Measurements from ENCODE around the gene FBXO45. TPM values are rescaled to one million over a fixed set of nuclear protein-coding genes. Genes with fewer than 3 reads are reported as not detected.

FBXO45 gene
- total and polyA plus RNA-seq, 9 of the 15 experiments (the other 6 are each of a cell fraction or from before 2014, with no cell fraction given), result 15.2 to 52.8 (median 37.0) TPM

DNA sequence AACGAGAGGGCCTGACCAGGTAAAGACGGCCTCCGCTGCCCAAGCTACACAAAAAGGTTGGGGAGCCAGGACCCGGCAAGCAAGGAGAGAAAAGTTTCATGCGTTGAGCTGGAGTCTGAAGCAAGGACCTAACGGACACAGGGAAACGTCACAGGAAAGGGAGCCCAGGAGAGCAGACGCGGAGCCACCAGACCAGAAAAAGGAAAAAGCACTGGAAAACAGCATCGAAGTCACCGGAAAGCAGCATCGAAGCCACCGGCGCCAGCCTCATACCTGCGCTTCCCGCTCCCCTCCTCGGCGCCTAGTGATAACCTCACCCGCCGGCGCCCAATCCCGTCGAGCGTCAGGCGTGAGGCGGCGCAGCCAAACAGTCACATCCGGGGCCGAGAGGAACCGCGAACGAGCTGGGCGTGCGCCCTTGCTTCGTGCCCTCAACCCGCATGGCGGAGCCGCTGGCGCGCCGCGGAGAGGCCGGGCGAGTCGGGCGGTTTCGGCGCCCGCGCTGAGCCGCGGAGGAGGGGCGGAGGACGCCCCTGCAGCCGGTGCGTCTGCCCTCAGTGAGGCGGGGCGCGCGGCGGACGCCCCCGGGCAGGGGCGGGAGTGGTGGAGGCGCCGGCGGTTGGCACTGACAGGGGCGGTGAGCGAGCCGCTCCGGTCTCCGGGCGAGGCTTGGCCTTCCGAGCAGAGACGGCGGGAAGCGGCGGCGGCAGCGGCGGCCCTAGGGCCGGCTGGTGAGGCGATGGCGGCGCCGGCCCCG lies at the start of gene FBXO45, which contains the start of gene WDR53 (continued):
- no peak for TF ChIP-seq ADNP (tag; IDR thresholded peaks at IDR 0.05)
- TF ChIP-seq MIER1 (IDR thresholded peaks at IDR 0.05; ENCODE audit: low read depth), result 0 out of 2 replicates have a peak, but pooled peaks have one; percentile 7
- no peak for TF ChIP-seq MAFK (IDR thresholded peaks at IDR 0.05; ENCODE audit: low read length)
- TF ChIP-seq BMI1 (IDR thresholded peaks at IDR 0.05; ENCODE audit: low read length), result no peak
- TF ChIP-seq ZFX (CRISPR knock-in tag; IDR thresholded peaks at IDR 0.05), result peak; percentile 56
- TF ChIP-seq ZNF24 (IDR thresholded peaks at IDR 0.05), result peak; percentile 44; the same call in 1 of the 2 replicates
- TF ChIP-seq, protein P1, sequence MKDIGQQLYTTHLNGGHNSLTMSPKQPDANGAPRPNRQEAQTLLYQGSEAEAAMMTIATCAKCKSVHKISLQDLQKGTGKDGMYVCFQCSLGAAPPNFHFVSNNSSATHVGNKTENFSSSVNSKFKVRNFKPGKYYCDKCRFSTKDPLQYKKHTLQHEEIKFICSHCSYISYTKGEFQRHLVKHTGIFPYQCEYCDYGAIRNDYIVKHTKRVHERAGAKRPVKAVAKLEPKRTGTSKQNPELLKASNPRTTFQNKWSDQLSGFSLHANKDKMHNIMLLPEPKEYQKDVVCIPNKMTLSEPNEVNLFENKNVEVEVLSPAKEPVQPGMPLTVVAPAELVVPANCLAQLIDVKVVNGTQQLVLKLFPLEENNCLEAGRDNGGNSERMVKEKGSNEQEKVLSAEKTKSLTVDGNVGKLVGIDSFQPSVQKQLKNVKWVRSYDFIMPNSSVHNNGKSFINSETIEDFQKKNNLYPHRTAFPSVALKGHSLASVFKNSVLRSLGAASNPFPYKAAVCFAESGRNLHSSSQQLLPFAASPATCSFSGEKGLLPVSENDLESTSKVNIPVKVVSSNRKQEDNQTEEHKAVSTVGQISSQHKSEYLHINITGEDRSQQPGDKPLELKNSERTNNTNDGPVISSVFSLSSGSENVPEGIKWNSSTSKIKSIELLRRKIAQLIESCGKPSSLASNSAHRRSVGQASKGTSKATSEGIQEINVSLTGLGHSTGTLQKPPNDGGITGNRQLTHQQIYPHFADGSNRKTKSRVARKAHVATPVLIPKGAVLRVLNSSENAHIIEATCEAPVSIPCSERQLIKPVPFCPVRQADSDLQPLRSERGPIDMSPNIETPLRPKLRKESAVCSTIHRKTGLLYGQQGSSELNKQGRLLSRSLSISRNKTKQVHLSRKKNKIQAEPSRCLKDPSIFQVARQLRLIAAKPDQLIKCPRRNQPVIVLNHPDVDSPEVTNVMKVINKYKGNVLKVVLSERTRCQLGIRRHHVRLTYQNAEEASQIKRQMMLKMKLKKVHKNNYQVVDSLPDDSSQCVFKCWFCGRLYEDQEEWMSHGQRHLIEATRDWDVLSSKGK (CRISPR knock-in tag; IDR thresholded peaks at IDR 0.05), result no peak
- TF ChIP-seq U2AF2 (optimal IDR thresholded peaks at IDR 0.05; ENCODE audit: low read depth, low read length), result no peak
- TF ChIP-seq ZBTB33 (CRISPR knock-in tag; IDR thresholded peaks at IDR 0.05), result peak; percentile 67
- no peak for TF ChIP-seq ZNF174 (CRISPR knock-in tag; IDR thresholded peaks at IDR 0.05)
- TF ChIP-seq ZFP1 (CRISPR knock-in tag; IDR thresholded peaks at IDR 0.05), result no peak
- no peak for TF ChIP-seq DDX20 (tag; IDR thresholded peaks at IDR 0.05; ENCODE audit: low read depth)
- TF ChIP-seq ZKSCAN8 (CRISPR knock-in tag; IDR thresholded peaks at IDR 0.05), result no peak
- peak; percentile 92 to 95 for TF ChIP-seq UBTF (IDR thresholded peaks at IDR 0.05; ENCODE audit: borderline replicate concordance in 1 of 2, low read depth in 2 of 2, low read length in 2 of 2)
- TF ChIP-seq ZNF212 (CRISPR knock-in tag; IDR thresholded peaks at IDR 0.05), result peak; percentile 33; the same call in 1 of the 2 replicates
- no peak; the same call in 1 of the 2 replicates for TF ChIP-seq TCF7 (IDR thresholded peaks at IDR 0.05; ENCODE audit: borderline replicate concordance)
- no peak for TF ChIP-seq CREBBP (IDR thresholded peaks at IDR 0.05; ENCODE audit: low read depth, low read length)
- TF ChIP-seq, protein P2, sequence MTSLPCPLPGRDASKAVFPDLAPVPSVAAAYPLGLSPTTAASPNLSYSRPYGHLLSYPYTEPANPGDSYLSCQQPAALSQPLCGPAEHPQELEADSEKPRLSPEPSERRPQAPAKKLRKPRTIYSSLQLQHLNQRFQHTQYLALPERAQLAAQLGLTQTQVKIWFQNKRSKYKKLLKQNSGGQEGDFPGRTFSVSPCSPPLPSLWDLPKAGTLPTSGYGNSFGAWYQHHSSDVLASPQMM (CRISPR knock-in tag; IDR thresholded peaks at IDR 0.05), result no peak
- TF ChIP-seq C11orf30 (IDR thresholded peaks at IDR 0.05; ENCODE audit: low read depth), result peak; percentile 99
